Calu3 (cell line): ENCODE measurements around the gene BTBD8. TPM values are rescaled to one million over a fixed set of nuclear protein-coding genes. Genes with fewer than 3 reads are reported as not detected.

Experiments used
- BruUV-seq: library from RNA; stranded (reverse); fragments of 400-500 nt; replicated peaks from 2 replicates; lab custom pipeline; 2021; lab: Mats Ljungman, UMichigan
- CTCF ChIA-PET: fragments of 300-600 bp; sonication (Branson Sonifier 250); formaldehyde crosslinking; loops from one replicate; lab custom pipeline; 2022; ENCODE audit warnings: antibody characterized with exemption; lab: Charles Lee
- DNase-seq: peaks from one replicate; pipeline ENCODE4 v3.0.0; 2022
- H3K27ac Mint-ChIP-seq: one replicate; pipeline ENCODE4 v1.8.0; 2022; ENCODE audit warnings: mixed read lengths; ENCODE audit not compliant: unreplicated experiment
- H3K27me3 Mint-ChIP-seq: one replicate; pipeline ENCODE4 v1.8.0; 2022; ENCODE audit warnings: mixed read lengths; ENCODE audit not compliant: unreplicated experiment
- H3K36me3 Mint-ChIP-seq: one replicate; pipeline ENCODE4 v1.8.0; 2022; ENCODE audit warnings: mild to moderate bottlenecking, moderate library complexity, mixed read lengths; ENCODE audit not compliant: insufficient read depth, unreplicated experiment
- H3K4me1 Mint-ChIP-seq: one replicate; pipeline ENCODE4 v1.8.0; 2022; ENCODE audit warnings: mild to moderate bottlenecking, low read depth, mixed read lengths; ENCODE audit not compliant: unreplicated experiment
- H3K4me3 Mint-ChIP-seq: one replicate; pipeline ENCODE4 v1.8.0; 2022; ENCODE audit warnings: mild to moderate bottlenecking, low read depth, moderate library complexity, mixed read lengths; ENCODE audit not compliant: unreplicated experiment
- H3K9me3 Mint-ChIP-seq: one replicate; pipeline ENCODE4 v1.8.0; 2022; ENCODE audit warnings: low read depth, mixed read lengths; ENCODE audit not compliant: unreplicated experiment
- CTCF ChIP-seq: fragments of 200-600 bp; IDR thresholded peaks from one replicate; pipeline ENCODE4 v1.8.0; 2022; ENCODE audit warnings: antibody characterized with exemption; ENCODE audit not compliant: unreplicated experiment
- intact Hi-C: fragments of 100-400 bp; cut with micrococcal nuclease; formaldehyde crosslinking; loops from one replicate; pipeline ENCODE4 v1.10.0; 2022; ENCODE audit not compliant: unreplicated experiment
- total RNA-seq: library from RNA; stranded (reverse); gene quantifications from 2 replicates; pipeline ENCODE4 v1.2.3, GENCODE V29; 2022

BTBD8 gene
- total RNA-seq, 1 experiment from 2014 or later, result 4.0 TPM

GRCh38 chr1:92230736-92231135 is 150.6 kb downstream of the BTBD8 start:
- CTCF ChIA-PET, result no interaction called here
- BruUV-seq, result no TSS peak
- DNase-seq, result no peak
- H3K27me3 Mint-ChIP-seq, result no peaks in the 10 kb centered on the region
- H3K4me1 Mint-ChIP-seq, result no peaks in the 10 kb centered on the region
- no peaks in the 10 kb centered on the region for H3K9me3 Mint-ChIP-seq
- H3K4me3 Mint-ChIP-seq, result no peak overlapping the region
- H3K27ac Mint-ChIP-seq, result no peak overlapping the region
- no peaks in the 10 kb centered on the region for H3K36me3 Mint-ChIP-seq
- TF ChIP-seq CTCF, result no peak
- intact Hi-C loops, result no loop called here

Other genes with a start within 250 kb of the BTBD8 start
- gene TGFBR3, start 194.2 kb upstream of the BTBD8 start, total RNA-seq, result 7.7 and 10.8 TPM in 2 replicates
- not detected in 2 replicates for gene BRDT, start 130.9 kb upstream of the BTBD8 start, total RNA-seq
- 4.4 and 5.3 TPM in 2 replicates for gene EPHX4, start 50.4 kb upstream of the BTBD8 start, total RNA-seq
- not detected in 2 replicates for gene SETSIP, start 4.9 kb upstream of the BTBD8 start, total RNA-seq
- gene C1orf146, start 137.6 kb downstream of the BTBD8 start, total RNA-seq, result not detected in 2 replicates
- 13.3 and 15.3 TPM in 2 replicates for gene GLMN, start 218.6 kb downstream of the BTBD8 start, total RNA-seq
- gene RPAP2, start 218.7 kb downstream of the BTBD8 start, total RNA-seq, result 21.6 and 22.5 TPM in 2 replicates